ENCODE measurements around the gene SFT2D1.

Gene SFT2D1

DNA sequence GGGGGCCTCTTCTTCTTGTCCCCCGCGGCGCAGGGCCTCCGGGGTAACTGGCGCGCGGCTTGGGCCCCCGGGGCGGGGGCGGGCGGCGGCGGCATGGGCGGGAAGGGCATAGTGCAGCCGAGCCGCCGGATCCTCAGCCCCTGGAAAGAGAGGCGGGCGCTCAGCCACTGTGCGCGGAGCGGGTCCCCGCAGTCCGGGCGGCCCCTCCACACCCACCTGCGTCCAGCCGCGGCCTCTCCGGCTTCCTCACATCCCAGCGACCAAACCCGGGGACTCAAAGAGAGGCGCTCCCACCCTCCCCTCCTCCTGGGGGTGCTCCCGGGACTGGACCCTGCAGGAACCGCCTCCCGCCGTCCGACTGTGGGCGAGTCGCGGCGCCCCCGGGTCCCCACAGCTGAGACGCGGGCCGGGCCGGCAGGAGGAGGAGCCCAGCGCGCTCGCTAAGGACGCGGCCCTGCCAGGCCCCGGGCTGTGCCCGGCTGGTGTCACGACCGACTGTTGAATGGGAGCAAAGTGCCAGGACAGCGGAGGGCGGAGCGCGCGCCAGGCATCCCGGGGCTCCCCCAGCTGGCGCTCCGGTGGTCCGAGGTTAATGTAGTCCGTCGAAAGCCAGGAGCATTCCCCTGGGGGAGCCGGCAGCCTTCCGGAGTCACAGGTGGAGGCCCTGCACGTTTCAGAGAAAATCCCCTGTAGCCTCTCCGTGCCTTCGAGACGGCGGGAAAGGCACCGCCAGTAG, 34.1 kb downstream of the SFT2D1 start, which contains the start of gene PRR18:
PRR18 (minus strand) TSS at position 360 of the 736 bp plus-strand sequence; CDS start at position 110, 250 bp downstream.
- TF ChIP-seq, protein P1, sequence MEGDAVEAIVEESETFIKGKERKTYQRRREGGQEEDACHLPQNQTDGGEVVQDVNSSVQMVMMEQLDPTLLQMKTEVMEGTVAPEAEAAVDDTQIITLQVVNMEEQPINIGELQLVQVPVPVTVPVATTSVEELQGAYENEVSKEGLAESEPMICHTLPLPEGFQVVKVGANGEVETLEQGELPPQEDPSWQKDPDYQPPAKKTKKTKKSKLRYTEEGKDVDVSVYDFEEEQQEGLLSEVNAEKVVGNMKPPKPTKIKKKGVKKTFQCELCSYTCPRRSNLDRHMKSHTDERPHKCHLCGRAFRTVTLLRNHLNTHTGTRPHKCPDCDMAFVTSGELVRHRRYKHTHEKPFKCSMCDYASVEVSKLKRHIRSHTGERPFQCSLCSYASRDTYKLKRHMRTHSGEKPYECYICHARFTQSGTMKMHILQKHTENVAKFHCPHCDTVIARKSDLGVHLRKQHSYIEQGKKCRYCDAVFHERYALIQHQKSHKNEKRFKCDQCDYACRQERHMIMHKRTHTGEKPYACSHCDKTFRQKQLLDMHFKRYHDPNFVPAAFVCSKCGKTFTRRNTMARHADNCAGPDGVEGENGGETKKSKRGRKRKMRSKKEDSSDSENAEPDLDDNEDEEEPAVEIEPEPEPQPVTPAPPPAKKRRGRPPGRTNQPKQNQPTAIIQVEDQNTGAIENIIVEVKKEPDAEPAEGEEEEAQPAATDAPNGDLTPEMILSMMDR (conservative IDR thresholded peaks at IDR 0.05; ENCODE audit: control insufficient read depth, insufficient read depth, low read depth, low read length) = no peak
- no peak for DNase-seq (ENCODE audit: low read depth)
- no peak within 1 kb of the TSS for H3K4me3 ChIP-seq (ENCODE audit: control insufficient read depth, low read depth, low read length)

DNA sequence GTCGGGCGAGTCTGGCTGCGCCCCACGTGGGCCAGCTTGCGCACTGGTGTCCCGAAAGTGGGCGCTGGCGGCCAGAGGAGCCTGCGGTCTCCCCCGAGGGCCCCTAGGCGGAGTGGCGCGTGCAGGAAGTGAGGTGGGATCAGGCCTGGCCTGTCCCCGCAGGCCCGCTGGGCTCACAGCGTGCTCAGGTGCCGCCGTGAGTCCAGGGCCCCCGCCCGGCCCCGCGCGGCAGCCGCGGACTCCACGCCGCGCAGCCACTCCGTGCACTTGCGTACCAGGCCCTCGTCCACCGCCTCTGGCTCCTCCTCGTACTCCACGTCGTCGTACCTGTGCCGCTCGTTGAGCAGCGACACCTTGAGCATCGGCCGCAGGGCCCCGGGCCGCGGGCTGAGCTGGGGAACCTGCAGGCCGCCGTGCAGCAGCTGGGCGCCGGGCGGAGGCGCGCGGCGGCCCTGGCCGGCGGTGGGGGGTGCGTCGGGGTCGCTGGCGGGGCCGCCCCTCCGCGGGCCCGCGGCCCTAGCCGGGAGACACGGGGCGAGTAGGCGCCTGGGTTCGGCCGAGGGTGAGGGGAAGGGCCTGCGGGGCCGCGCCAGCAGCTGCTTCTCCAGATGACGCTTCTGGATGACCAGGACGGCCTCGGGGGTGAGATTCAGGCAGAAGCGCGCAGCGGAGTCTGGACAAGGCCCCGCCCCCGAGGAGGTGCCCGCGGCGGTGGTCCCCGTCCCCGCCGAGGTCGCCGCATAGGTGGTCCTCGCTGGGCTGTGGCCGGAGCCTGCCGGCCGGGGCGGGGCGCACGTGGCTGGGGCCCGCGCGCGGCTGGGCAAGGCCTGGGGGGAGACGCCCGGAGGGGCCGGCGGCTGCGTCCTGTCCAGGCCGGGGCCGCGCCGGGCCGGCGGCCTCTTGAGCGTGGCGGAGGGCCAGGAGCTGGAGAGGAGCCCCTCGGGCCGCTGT, 35.0 kb downstream of the SFT2D1 start:
- TF ChIP-seq, protein P1 (conservative IDR thresholded peaks at IDR 0.05; ENCODE audit: control insufficient read depth, insufficient read depth, low read depth, low read length) = no peak
- peak; percentile 4 for DNase-seq (ENCODE audit: low read depth)
- no peak overlapping the region for H3K4me3 ChIP-seq (ENCODE audit: control insufficient read depth, low read depth, low read length)

DNA sequence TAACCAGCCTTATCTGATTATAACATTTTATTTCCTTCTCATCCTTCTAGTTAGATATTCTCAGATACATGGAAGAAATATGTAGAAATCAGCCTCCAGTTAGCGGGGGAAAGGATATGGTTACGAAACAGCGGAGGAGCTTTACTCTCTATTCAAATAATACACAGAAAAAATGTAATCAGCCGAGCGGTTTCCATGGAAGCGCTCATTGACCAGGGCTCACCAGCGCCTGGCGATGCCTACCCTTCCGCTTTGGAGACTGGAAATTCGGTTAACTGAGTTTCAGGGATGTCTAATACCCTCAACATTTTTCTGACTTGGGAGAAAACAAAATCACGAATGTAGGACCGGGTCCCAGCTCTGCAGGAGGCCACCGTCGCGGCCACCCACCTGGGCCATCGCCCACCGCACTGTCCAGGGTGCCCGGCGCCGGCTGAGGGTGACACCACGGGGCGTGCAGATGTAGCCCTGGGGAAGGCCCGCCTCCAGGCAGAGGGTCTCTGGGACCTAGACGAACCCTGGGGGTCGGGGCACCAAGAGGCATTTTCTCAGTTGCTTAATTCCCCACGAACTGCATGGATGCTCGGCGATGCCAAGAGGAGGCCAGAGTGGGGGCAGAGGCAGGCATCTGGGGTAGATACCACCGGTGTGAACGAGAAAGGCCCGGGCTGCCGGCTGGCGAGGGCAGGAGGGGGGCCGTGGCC, 35.8 kb downstream of the SFT2D1 start:
- TF ChIP-seq, protein P1 (conservative IDR thresholded peaks at IDR 0.05; ENCODE audit: control insufficient read depth, insufficient read depth, low read depth, low read length) = no peak
- H3K4me3 ChIP-seq (ENCODE audit: control insufficient read depth, low read depth, low read length) = no peak overlapping the region

DNA sequence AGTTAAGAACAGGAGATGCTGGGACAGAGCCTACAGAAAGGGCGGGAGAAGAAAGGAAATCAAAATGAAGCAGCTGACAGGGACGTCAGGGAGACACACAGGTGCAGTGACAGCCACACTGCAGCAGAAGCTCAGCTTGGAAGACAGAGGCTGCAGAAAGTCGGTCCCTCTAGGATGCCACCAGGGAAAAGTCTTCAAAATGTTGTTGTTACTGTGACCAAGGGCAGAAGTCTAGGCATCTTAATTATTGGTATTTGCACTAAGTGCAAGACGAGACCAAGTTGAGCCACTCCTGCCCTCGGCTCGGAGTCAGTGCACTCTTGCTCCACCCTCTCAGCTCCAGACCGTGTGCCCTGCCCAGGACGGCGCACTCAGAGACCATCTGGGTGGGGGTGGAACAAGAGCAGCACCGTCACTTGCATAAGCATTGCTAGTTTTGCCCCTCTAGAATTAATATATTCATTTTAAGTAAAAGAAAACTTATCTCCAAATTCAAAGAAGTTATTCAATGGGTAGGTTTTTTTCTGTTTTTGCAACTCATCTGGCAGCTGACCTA, 36.7 kb downstream of the SFT2D1 start:
- no peak overlapping the region for H3K4me3 ChIP-seq (ENCODE audit: control insufficient read depth, low read depth, low read length)
- TF ChIP-seq, protein P1 (conservative IDR thresholded peaks at IDR 0.05; ENCODE audit: control insufficient read depth, insufficient read depth, low read depth, low read length) = no peak
- DNase-seq (ENCODE audit: low read depth) = no peak

More for the DNA sequence above, 35.8 kb downstream of the SFT2D1 start:
- DNase-seq (ENCODE audit: low read depth) = no peak

DNA sequence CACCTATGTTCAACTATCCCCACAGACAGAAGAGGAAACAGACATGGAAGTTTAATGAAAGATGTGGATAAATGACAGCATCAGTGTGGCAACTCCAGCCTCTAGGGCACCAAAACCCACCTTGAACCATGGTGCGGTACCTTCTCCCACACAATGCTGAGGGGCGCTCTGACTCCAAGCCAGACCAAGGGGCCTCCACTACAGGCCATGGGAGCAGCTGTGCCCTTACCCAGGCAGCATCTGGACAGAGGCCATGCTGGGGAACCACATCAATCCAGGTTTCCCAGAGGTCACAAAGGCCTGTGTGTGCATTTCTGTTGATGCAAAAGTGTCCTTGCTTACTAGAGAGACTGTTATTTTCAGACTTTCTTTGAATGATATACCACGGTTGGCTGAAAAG, 38.2 kb downstream of the SFT2D1 start:
- no peak overlapping the region for H3K4me3 ChIP-seq (ENCODE audit: control insufficient read depth, low read depth, low read length)
- TF ChIP-seq, protein P1 (conservative IDR thresholded peaks at IDR 0.05; ENCODE audit: control insufficient read depth, insufficient read depth, low read depth, low read length) = no peak
- no peak for DNase-seq (ENCODE audit: low read depth)
